Measurements from ENCODE around the gene KRT25.
"Not testable (repeated sequence)": the region's sequence is repeated elsewhere in the genome, so short reads cannot be mapped to it uniquely, and the experiment has no call there.

Gene KRT25

GRCh38 chr17:40751065-40751464, 4.1 kb downstream of the KRT25 start:
- DNase-seq, result no peak

DNA sequence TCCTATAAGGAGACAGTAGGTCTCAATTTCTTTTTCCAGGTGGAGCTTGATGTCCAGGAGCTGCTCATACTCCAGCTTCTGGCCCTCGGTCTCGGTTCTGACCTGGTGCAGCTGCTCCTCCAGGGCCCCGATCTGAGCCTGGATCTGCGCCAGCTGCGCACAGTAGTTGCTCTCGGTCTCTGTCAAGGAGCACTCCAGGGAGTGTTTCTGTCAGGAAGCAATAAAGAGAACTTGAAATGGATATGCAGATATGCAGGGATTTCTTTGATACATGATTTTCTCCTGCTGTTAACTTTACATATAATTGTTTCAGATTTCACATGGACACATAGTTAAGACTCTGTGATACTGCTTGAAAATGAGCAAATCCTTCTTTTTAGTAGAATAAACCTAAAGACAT, 4.7 kb downstream of the KRT25 start:
- no peak for DNase-seq

- DNase-seq, result not testable (repeated sequence)
These were observed 6.5 kb downstream of the KRT25 start for GRCh38 chr17:40748666-40749065.

GRCh38 chr17:40738553-40738952, 16.6 kb downstream of the KRT25 start:
- no peak for DNase-seq

DNA sequence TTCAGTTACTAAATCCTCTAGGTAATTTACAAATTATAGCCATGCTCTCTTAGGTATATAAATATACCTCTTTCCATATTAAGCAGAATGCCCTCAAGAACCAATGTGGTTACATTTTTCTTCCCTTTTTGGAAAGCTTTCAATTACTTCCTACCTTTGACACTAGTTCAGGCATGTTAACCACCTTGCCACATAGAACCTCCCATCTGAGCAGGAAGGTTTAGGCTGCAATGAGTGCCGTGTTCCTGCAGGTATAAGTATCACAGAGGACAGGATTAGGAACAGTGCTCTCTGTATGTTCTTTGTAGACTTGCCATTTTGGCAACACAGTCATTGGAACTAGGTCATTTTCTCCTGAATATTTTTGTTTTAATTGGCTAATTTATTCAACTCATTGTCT, 20.1 kb downstream of the KRT25 start:
- no peak for DNase-seq

GRCh38 chr17:40734018-40734417, 21.1 kb downstream of the KRT25 start:
- no peak for DNase-seq

DNA sequence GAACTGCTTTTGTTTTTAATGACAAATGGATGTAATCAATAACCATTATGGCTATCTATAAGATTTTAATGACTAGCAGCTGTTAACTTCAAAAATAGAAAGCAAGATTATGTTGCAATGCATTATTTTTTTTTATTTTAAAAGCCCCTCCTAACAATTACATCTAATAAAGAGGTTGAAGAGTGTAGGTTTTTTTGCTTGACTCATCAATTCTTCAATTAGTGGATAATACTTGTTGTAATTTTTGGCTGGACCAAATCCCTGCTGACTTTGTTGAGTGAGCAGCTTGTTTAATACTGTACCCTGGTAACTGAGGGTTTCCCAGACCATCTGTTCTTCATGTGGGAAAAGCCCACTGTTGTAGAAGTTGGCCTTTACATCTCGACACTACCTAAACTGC, 24.2 kb downstream of the KRT25 start:
- no peak for DNase-seq

DNA sequence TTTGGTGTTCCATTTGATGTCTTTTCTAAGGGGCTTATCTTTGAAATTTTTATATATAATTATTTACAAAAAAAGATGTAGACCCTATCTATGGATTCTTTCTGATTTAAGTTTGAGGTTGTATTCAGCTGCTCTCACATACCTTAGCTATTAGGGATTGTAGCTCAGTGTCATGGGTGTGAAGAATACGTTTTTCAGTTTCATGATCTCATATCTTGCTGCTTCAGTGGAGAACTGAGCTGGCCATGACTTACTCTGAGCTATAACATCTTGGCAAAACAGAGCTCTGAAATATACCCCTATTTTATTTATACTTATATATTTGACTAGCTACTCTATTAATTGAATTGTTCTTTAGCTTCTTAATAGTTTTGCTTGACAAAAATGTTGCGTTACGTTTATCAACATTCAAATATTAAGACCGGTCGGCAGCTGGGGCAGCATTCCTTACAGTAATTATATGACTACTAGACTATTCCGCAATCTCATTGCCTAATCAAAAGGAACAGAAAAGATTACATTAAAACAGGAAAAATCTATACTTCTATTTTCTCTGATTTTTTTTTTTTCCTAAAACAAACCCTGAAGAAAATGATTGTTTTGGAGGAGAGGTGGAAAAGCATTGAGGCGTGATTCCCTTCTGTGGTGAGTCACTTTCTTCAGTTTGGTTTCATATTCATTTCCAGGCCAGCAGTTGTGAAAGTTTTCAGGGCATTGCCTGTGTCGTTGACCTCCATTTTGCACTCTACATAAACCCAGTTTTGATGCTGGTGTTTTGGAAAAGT, 27.5 kb downstream of the KRT25 start:
- DNase-seq, result no peak

GRCh38 chr17:40726919-40727318, 28.2 kb downstream of the KRT25 start:
- no peak for DNase-seq

- no peak for DNase-seq
These were observed 30.5 kb downstream of the KRT25 start for GRCh38 chr17:40724656-40725055.

- DNase-seq, result no peak
These were observed 32.9 kb downstream of the KRT25 start for GRCh38 chr17:40722241-40722640.

DNA sequence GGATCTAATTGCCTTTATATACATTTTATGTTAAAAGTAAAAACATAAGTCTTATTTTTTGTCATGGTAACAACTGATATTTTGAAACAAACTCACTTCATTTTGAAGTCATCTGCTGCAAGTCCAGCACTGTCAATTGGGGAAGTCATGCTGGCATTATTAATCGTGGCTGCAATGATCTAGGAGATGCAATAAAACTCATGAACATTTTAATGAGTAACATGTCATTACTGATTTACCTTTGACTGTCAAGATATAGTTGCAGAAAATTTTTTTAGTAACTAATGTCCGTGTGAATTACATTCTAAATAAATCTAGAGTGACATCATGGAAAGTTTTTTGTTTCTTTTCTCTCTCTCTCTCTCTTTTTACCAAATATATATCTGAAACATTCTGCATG, 34.2 kb downstream of the KRT25 start:
- no peak for DNase-seq

GRCh38 chr17:40718930-40719329, 36.2 kb downstream of the KRT25 start:
- no peak for DNase-seq

DNA sequence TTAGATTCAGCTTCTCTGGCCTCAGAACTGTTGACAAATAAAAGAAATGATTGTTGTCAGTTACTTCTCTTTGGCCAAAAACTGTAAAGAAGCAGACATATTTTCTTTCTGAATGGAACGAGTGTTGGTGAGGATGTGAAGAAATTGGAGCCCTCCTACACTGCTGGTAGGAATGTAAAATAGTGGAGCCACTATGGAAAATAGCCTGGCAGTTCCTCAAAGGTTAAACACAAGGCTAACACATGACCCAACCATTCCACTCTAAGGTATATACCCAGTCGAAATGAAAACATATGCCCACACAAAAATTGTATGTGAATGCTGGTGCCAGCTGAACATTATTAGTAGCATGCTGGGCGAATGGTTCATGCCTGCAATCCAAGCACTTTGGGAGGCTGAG, 37.4 kb downstream of the KRT25 start:
- no peak for DNase-seq

DNA sequence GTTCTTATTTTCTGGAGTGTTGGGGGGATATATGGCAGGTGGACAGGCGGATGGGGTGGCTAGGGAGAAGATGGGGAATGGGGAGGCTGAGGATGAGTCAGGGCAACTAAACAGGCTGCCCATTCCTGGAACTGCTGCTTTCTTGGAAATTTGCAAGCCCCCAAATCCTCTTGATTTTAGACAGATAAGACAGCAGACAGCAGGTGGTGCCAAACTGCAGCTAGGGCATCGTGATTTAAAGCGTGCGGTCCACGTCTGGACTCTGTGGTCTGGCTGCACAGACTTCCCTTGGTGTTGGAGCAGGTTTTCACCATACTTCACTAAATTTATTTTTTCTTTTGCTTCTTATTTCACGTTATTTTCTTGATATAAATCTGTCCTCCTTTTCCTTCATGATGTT, 40.7 kb downstream of the KRT25 start:
- no peak for DNase-seq

DNA sequence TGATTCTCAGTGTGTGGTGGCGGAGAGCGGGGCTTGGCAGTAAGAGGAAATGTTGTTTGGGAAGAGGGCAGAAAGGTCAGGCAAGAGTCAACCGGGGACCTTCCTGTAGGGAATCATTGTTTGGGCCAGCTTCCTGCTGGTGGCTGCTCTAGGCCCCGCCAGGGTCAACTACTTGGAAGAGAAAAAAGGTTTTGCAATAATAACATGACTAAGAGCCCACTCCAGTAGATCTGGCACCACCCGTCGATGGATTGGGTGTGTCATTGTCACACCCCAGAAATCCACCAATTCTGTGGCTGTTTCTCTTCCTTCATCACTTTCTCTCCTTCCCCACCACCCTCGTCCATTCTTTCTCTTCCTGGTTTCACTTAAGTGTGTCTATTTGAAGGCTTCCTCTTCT, 47.4 kb downstream of the KRT25 start:
- DNase-seq, result no peak

- no peak for DNase-seq
These were observed 49.5 kb downstream of the KRT25 start for GRCh38 chr17:40705584-40705983.

- DNase-seq, result no peak
These were observed 51.5 kb downstream of the KRT25 start, which contains the start of gene KRT24 for GRCh38 chr17:40703652-40704051. Gene KRT24 (minus strand): TSS chr17:40703752. CDS start chr17:40703693, 59 bp downstream.

DNA sequence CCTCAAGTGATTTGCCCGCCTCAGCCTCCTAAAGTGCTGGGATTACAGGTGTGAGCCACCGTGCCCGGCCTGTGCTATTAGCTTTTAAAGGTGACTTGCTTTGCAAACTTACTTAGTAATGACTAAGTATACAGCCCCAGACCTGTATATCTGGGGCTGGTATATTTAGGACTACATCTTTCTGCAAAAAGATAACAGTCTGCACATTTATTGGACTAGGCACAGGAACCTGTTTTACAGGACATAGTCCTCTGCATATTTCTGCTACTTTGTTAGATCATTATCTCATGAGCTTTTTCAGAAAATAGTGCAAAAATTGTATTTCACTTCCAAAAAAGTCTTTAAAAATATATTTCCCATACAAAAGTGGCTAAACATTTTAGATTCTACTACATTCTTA, 52.9 kb downstream of the KRT25 start:
- no peak for DNase-seq

DNA sequence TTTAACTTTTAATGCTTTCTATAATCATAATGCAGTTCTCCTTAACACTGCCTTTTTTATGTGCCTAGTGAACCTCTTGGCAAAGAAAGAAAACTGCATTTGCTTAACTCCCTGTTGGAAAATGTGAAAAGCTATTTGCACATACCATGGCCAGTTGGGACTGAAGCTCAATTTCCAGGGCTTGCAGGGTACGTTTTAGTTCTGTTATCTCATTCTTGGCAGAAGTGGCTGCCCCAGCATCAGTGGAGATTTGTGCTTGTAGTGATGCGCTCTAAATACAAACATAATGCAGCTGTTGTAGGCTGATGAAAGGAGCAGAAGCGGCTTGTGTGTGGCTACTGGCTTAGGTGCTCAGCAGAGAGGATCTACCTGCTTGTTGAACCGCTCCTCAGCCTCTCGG, 55.3 kb downstream of the KRT25 start:
- no peak for DNase-seq

GRCh38 chr17:40699371-40699770, 55.8 kb downstream of the KRT25 start:
- no peak for DNase-seq
